WTC11 (cell line): ENCODE data around the gene SLC8A1. TPM values are rescaled to one million over a fixed set of nuclear protein-coding genes. Genes with fewer than 3 reads are reported as not detected.

ENCODE experiments used
- ATAC-seq: fragments of 200-7000 bp; cut with Tn5 transposase; 2 replicates; pipeline ENCODE4 v1.10.0; 2021; ENCODE audit warnings: mild to moderate bottlenecking, moderate library complexity
- CTCF ChIA-PET: fragments of 300-600 bp; sonication (Branson Sonifier 250); formaldehyde crosslinking; loops from one replicate; lab custom pipeline; 2021; ENCODE audit warnings: antibody characterized with exemption; lab: Charles Lee
- POLR2A ChIA-PET: fragments of 350-600 bp; sonication (Branson Sonifier 250); formaldehyde crosslinking; loops from one replicate; lab custom pipeline; 2021; ENCODE audit warnings: antibody characterized with exemption; lab: Charles Lee
- DNase-seq: peaks from one replicate; pipeline ENCODE4 v3.0.0; 2021; ENCODE audit warnings: low spot score
- H3K27ac Mint-ChIP-seq: 2 replicates; pipeline ENCODE4 v1.8.0; 2021; ENCODE audit warnings: mixed read lengths
- H3K27me3 Mint-ChIP-seq: 2 replicates; pipeline ENCODE4 v1.8.0; 2021; ENCODE audit warnings: low read depth, mild to moderate bottlenecking, moderate library complexity, mixed read lengths
- H3K36me3 Mint-ChIP-seq: 2 replicates; pipeline ENCODE4 v1.8.0; 2021; ENCODE audit warnings: mixed read lengths
- H3K4me1 Mint-ChIP-seq: 2 replicates; pipeline ENCODE4 v1.8.0; 2022; ENCODE audit warnings: mixed read lengths
- H3K4me3 Mint-ChIP-seq: 2 replicates; pipeline ENCODE4 v1.8.0; 2021; ENCODE audit warnings: mild to moderate bottlenecking, moderate library complexity, mixed read lengths
- H3K9me3 Mint-ChIP-seq: 2 replicates; pipeline ENCODE4 v1.8.0; 2021; ENCODE audit warnings: mixed read lengths
- ARID4B ChIP-seq: sonication (generic); formaldehyde crosslinking; IDR thresholded peaks from 2 replicates; pipeline ENCODE4 v1.8.0; 2023; ENCODE audit warnings: missing genetic modification reagents, mild to moderate bottlenecking, borderline replicate concordance
- ATF3 ChIP-seq: sonication (generic); formaldehyde crosslinking; conservative IDR thresholded peaks from 2 replicates; pipeline ENCODE4 v1.8.1; 2022; ENCODE audit warnings: mild to moderate bottlenecking, missing genetic modification reagents
- CREB1 ChIP-seq: sonication (generic); formaldehyde crosslinking; IDR thresholded peaks from 2 replicates; pipeline ENCODE4 v1.8.0; 2023; ENCODE audit warnings: mild to moderate bottlenecking, missing genetic modification reagents
- E2F4 ChIP-seq: sonication (generic); formaldehyde crosslinking; IDR thresholded peaks from 2 replicates; pipeline ENCODE4 v1.8.1; 2022; ENCODE audit warnings: low read depth, mild to moderate bottlenecking, moderate library complexity, missing genetic modification reagents, borderline replicate concordance
- ERG ChIP-seq: fragments of 250-450 bp; sonication (Bioruptor Pico); IDR thresholded peaks from 2 replicates; pipeline ENCODE4 v1.8.0; 2021; ENCODE audit warnings: mild to moderate bottlenecking
- FOXJ3 ChIP-seq: sonication (generic); formaldehyde crosslinking; IDR thresholded peaks from 2 replicates; pipeline ENCODE4 v1.9.0; 2021; ENCODE audit warnings: missing genetic modification reagents, mild to moderate bottlenecking, borderline replicate concordance
- GRHL2 ChIP-seq: fragments of 250-450 bp; sonication (Bioruptor Pico); IDR thresholded peaks from 2 replicates; pipeline ENCODE4 v1.8.0; 2022; ENCODE audit warnings: mild to moderate bottlenecking, moderate library complexity; ENCODE audit not compliant: insufficient replicate concordance, severe bottlenecking
- HMGXB4 ChIP-seq: sonication (generic); formaldehyde crosslinking; IDR thresholded peaks from 2 replicates; pipeline ENCODE4 v1.8.1; 2023; ENCODE audit warnings: mild to moderate bottlenecking, moderate library complexity, missing genetic modification reagents
- IRF2 ChIP-seq: sonication (generic); formaldehyde crosslinking; IDR thresholded peaks from 2 replicates; pipeline ENCODE4 v1.8.0; 2022; ENCODE audit warnings: low read depth, missing genetic modification reagents, borderline replicate concordance
- NFE2L1 ChIP-seq: sonication (generic); formaldehyde crosslinking; IDR thresholded peaks from 2 replicates; pipeline ENCODE4 v1.8.1; 2023; ENCODE audit warnings: missing genetic modification reagents
- OVOL2 ChIP-seq: fragments of 250-450 bp; sonication (Bioruptor Pico); IDR thresholded peaks from 2 replicates; pipeline ENCODE4 v1.9.0; 2021; ENCODE audit warnings: mild to moderate bottlenecking, borderline replicate concordance
- RORB ChIP-seq: fragments of 250-450 bp; sonication (Bioruptor Pico); IDR thresholded peaks from 2 replicates; pipeline ENCODE4 v1.9.0; 2021; ENCODE audit warnings: mild to moderate bottlenecking
- ZBTB43 ChIP-seq: sonication (generic); formaldehyde crosslinking; IDR thresholded peaks from 2 replicates; pipeline ENCODE4 v1.8.1; 2023; ENCODE audit warnings: mild to moderate bottlenecking, missing genetic modification reagents
- ZNF121 ChIP-seq: sonication (generic); formaldehyde crosslinking; IDR thresholded peaks from 2 replicates; pipeline ENCODE4 v1.8.0; 2023; ENCODE audit warnings: missing genetic modification reagents
- ZNF416 ChIP-seq: fragments of 250-450 bp; sonication (Bioruptor Pico); IDR thresholded peaks from 2 replicates; pipeline ENCODE4 v1.9.0; 2021; ENCODE audit warnings: mild to moderate bottlenecking, inconsistent platforms
- ZSCAN18 ChIP-seq: fragments of 250-450 bp; sonication (Bioruptor Pico); IDR thresholded peaks from 2 replicates; pipeline ENCODE4 v2.1.2; 2022; ENCODE audit warnings: mild to moderate bottlenecking, moderate library complexity
- total RNA-seq: library from RNA; stranded (reverse); gene quantifications from 3 replicates; pipeline ENCODE4 v1.2.3, GENCODE V29; 2021

The SLC8A1 gene
- total RNA-seq, 1 experiment from 2014 or later: 2.6 TPM

- H3K4me1 Mint-ChIP-seq: peaks cover 5% of the 10 kb centered on the region
- no peaks in the 10 kb centered on the region for H3K9me3 Mint-ChIP-seq
- H3K36me3 Mint-ChIP-seq: no peaks in the 10 kb centered on the region
- CTCF ChIA-PET: no interaction called here
- no peak overlapping the region for H3K27ac Mint-ChIP-seq
- no peak overlapping the region for H3K4me3 Mint-ChIP-seq
- no peak for ATAC-seq
- no peak for DNase-seq
- TF ChIP-seq OVOL2 (CRISPR knock-in tag) (no peak), ZBTB43 (no peak), HMGXB4 (no peak), ERG (CRISPR knock-in tag) (no peak), ATF3 (CRISPR knock-in tag) (no peak), ZNF416 (CRISPR knock-in tag) (no peak), RORB (CRISPR knock-in tag) (no peak), IRF2 (CRISPR knock-in tag) (no peak)
- TF ChIP-seq, all 79 proteins: peak for 0
- no peaks in the 10 kb centered on the region for H3K27me3 Mint-ChIP-seq
- POLR2A ChIA-PET: no interaction called here
These were observed 57.9 kb downstream of the SLC8A1 start for GRCh38 chr2:40394031-40394430.

- no peaks in the 10 kb centered on the region for H3K9me3 Mint-ChIP-seq
- no peak overlapping the region for H3K27ac Mint-ChIP-seq
- no peaks in the 10 kb centered on the region for H3K27me3 Mint-ChIP-seq
- H3K4me3 Mint-ChIP-seq: no peak overlapping the region
- TF ChIP-seq E2F4 (CRISPR knock-in tag) (no peak), ZNF121 (CRISPR knock-in tag) (no peak)
- no peaks in the 10 kb centered on the region for H3K36me3 Mint-ChIP-seq
- ATAC-seq (no peak), DNase-seq (no peak)
- ChIA-PET POLR2A (no interaction called here), CTCF (interaction anchor here (0.6 kb wide), 1 partner anchor 175 kb away, joined by 6 read pairs; no protein-coding TSS in a partner anchor)
- no peaks in the 10 kb centered on the region for H3K4me1 Mint-ChIP-seq
These were observed 63.7 kb downstream of the SLC8A1 start for GRCh38 chr2:40388161-40388560.

GRCh38 chr2:40386177-40386576 lies 65.7 kb downstream of the SLC8A1 start:
- TF ChIP-seq FOXJ3 (CRISPR knock-in tag) (no peak), CREB1 (CRISPR knock-in tag) (no peak), ARID4B (CRISPR knock-in tag) (no peak), ZSCAN18 (CRISPR knock-in tag) (no peak), NFE2L1 (CRISPR knock-in tag) (no peak), GRHL2 (CRISPR knock-in tag) (no peak)
- no peak overlapping the region for H3K4me3 Mint-ChIP-seq
- CTCF ChIA-PET: no interaction called here
- peaks cover 10% of the 10 kb centered on the region for H3K9me3 Mint-ChIP-seq
- ATAC-seq: no peak
- POLR2A ChIA-PET: no interaction called here
- no peaks in the 10 kb centered on the region for H3K4me1 Mint-ChIP-seq
- DNase-seq: no peak
- peaks cover 9% of the 10 kb centered on the region for H3K36me3 Mint-ChIP-seq
- H3K27ac Mint-ChIP-seq: no peak overlapping the region
- no peaks in the 10 kb centered on the region for H3K27me3 Mint-ChIP-seq
